GM03348 (cell line): Measurements from ENCODE around the gene KCNJ10.
A peak's percentile ranks its signal among the peaks of the same experiment; 100 is the strongest.
"Not testable (repeated sequence)": the region's sequence is repeated elsewhere in the genome, so short reads cannot be mapped to it uniquely, and the experiment has no call there.

Source experiments
- DNase-seq: peaks from one replicate; pipeline ENCODE4 v3.0.0; 2012; ENCODE audit warnings: low spot score

The KCNJ10 gene

GRCh38 chr1:160069460-160070231 is at the start of gene KCNJ10:
KCNJ10 (minus strand) TSS chr1:160070160; CDS start chr1:160042532, 27,628 bp downstream.
- DNase-seq: no peak

- no peak for DNase-seq
These were observed 49.0 kb upstream of the KCNJ10 start for GRCh38 chr1:160118928-160119327.

DNA sequence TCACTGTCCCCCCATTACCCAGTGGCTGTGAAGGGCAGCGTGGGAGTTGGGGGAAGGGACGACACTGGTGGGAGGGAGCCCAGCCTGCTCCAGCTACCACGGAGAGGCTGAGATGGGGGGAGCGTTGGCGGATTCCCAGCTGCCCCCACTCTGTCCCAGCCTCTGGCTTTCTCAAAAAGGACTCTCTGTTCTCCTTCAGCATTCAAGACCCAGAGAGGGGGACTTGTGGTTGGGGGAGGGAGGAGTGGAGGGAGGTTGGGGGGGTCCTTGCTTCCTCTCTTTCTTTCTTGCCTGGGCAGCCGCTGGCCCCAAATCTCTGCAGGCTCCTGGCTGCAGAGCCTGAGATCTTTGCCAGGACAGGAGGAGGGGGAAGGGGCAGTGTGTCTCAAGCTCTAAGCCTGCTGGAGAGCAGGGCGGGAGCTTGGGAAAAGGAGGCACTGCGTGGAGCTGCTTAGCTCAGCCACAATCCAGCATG is 47.8 kb upstream of the KCNJ10 start:
- DNase-seq: peak; percentile 56

- no peak for DNase-seq
These were observed 47.3 kb upstream of the KCNJ10 start for GRCh38 chr1:160117300-160117699.

GRCh38 chr1:160116283-160117147 is 46.6 kb upstream of the KCNJ10 start:
- no peak for DNase-seq

DNA sequence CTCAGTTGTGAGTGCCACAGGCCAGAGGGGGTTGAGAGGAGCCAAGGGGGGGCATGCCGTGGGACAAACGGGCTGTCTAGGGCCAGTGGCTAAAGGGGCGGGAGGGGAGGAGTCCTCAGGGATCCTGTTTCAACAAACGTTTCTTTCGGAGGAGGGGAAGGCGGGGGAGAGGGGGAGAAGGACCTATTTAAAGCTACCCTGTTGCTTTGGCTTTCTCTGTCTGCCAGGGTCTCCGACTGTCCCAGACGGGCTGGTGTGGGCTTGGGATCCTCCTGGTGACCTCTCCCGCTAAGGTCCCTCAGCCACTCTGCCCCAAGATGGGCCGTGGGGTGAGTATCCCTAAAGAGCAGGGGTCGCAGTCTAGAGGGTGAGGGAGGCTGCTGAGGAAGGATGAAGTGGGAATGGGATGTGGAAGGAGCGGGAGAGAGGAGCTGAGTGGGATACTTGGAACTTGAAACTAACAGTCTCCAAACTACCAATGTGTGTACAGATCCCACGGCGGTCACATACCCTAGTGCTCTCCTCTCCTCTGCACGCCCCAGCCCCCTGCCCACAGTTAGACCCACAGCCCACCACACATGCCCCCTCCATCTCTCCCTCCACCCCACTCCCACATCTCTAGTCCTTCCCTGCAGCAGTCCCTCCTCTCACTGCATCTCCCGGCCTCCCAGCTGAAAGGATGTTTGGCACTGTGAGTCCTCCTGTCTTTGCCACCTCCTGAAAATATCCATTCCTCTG is 45.8 kb upstream of the KCNJ10 start, which contains the start of gene ATP1A2:
ATP1A2 (plus strand) TSS at position 215 of the 738 bp plus-strand sequence; CDS start at position 318, 103 bp downstream.
- DNase-seq: no peak

DNA sequence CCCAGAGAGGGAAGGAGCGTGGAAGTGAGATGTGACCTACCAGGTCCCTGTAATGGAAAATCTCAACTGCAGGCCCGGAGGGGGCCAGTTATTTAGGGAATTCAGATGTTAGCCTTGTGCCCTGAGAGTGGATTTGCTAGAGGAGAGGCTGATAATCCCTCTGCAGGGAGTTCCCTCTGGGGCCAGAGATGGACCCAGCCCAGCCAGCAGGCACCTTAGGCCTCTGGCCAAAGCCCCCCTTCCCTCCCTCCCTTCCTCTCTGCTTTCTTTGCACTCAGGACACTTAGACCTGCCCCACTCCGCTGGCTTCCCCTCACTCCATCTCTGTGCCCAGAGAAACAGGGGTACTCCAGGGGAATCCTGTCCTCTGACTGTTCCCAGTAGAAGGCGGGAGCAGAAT is 44.1 kb upstream of the KCNJ10 start:
- DNase-seq: no peak

- no peak for DNase-seq
These were observed 43.4 kb upstream of the KCNJ10 start for GRCh38 chr1:160113407-160113806.

- DNase-seq: no peak
These were observed 42.4 kb upstream of the KCNJ10 start for GRCh38 chr1:160112357-160112756.

- DNase-seq: not testable (repeated sequence)
These were observed 41.5 kb upstream of the KCNJ10 start for GRCh38 chr1:160111462-160111861.

- no peak for DNase-seq
These were observed 39.7 kb upstream of the KCNJ10 start for GRCh38 chr1:160109686-160110085.

DNA sequence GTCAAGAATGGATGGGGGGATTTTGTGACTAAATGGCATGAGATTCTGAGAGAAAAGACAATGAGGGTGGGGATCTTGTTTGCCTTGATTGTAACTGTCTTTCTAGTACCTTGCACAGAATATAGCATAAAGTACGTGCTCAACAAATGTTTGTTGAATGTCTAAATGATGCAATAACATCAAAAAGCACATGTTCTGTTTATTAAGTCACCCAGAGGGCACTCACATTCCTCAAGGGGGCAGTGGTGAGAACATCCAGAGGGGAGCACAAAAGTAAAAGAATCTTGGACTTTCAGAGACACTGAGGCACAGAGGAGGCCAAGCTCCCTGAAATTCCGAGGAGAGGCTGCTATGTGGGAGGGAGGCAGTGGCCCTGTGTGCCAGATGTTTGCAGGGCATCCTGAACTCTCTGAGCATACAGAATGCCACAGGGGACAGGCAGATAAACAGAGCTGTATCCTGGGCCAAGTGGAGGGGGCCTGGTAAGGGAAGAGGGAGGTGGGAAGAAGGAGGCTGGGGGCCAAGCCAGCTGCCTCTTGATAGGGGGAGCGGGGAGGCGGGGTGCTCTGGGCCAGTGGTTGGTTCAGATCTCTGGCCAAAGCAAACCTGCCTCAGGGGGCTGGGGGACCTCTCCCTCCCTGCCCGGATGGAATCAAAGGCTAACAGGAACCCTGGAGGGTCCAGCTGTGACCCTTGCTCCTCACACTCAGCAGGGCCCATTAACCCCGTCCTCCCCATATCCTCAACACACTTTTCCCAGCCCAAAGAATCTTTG is 39.1 kb upstream of the KCNJ10 start:
- peak; percentile 74 for DNase-seq

DNA sequence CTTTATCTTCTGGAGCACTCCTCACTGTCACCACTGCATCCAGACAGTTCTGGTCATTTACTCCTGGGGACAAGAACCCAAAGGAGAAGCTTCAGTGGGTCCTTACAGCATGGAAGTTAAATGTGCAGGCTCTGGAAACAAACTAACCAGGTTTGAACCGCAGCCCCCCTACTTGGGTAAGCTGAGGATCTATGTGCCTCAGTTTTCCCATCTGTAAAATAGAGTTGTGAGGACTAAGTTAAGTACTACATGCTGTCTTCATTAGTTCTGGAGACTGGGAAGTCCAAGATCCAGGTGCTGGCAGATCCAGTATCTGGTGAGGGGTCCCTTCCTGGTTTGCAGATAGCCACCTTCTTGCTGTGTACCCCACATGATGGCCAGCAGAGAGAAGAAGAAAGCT is 37.6 kb upstream of the KCNJ10 start:
- no peak for DNase-seq

DNA sequence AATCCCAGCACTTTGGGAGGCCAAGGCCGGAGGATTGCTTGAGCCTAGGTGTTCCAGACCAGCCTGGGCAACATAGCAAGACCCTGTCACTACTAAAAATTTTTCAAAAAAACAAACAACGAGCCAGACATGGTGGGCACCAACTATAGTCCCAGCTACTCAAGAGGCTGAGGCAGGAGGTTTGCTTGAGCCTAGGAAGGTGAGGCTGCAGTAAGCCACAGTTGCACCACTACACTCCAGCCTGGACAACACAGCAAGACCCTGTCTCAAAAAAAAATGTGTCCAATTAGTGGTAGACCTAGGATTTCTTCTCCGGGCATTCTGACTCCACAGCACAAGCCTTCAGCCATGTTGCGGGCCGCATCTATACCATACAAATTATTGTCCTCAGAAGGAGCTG is 35.2 kb upstream of the KCNJ10 start:
- no peak for DNase-seq

DNA sequence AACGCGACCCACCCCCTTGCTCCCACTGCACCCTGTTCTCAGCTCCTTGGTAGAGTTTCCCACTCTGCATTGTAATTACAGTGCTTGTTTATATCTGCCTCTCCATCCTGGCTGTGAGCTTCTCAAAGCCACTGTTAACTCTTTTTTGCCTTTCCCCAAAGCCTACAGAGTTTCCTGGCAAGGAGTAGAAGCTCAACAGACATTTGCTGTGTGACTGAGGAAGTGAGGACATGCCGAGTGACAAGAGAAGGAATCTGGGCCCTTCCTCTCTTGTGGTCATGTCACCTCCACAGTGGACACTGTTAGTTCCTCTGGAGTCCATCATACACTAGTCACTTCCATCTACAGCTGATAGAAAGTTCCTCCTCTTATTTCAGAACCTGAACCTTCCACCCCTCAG is 34.5 kb upstream of the KCNJ10 start:
- no peak for DNase-seq

GRCh38 chr1:160103658-160104408 is 33.9 kb upstream of the KCNJ10 start:
- DNase-seq: no peak

- DNase-seq: no peak
These were observed 32.0 kb upstream of the KCNJ10 start for GRCh38 chr1:160101717-160102522.

DNA sequence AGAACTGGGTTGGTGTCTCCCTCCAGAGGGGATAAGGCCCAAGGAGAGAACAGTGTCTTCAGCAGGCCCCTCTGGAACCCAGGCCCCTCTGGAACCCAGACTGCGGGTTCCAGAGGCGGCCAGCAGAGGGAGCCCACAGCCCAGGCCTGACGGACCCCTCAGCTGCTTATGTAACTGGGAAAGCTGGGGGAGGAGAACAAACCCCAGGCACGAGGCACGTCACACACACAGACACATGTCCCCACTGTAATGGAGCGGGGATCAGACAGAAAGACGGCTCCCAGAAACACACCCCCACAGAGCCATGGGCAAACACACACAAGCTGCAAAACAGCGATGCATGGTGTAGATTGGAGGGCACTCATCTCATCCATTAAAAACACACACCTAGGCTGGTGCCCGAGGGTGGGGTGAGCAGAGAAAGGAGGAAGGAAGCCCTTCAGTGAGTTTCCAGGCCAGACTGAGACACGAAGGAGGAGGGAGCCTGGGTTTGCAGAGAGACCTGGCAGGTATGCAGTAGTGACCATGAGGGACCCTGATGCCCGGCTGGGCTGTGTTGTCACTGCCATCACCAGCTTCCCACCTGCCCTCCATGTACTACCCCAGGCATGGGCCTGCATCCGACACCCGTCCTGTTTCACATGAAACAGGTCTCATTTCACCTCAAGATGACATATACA is 31.2 kb upstream of the KCNJ10 start:
- DNase-seq: peak; percentile 94

- no peak for DNase-seq
These were observed 29.9 kb upstream of the KCNJ10 start for GRCh38 chr1:160099716-160100375.
